SK-N-SH treated with all-trans-retinoic acid at 6 μM for 48 hours (cell line): ENCODE data around the gene HOXB4.

ENCODE experiments used
- CSDC2 ChIP-seq: fragments of 250-450 bp; sonication (Bioruptor Pico); IDR thresholded peaks from 2 replicates; pipeline ENCODE4 v1.5.0; 2020; ENCODE audit warnings: mild to moderate bottlenecking, moderate library complexity
- ESRRG ChIP-seq: fragments of 250-450 bp; sonication (Bioruptor Pico); IDR thresholded peaks from 2 replicates; pipeline ENCODE4 v1.6.1; 2021; ENCODE audit warnings: mild to moderate bottlenecking
- ISL1 ChIP-seq: fragments of 250-450 bp; sonication (Bioruptor Pico); IDR thresholded peaks from 2 replicates; pipeline ENCODE4 v2.1.2; 2022; ENCODE audit warnings: mild to moderate bottlenecking, moderate library complexity
- RARB ChIP-seq: fragments of 250-450 bp; sonication (Bioruptor Pico); IDR thresholded peaks from 2 replicates; pipeline ENCODE4 v1.8.0; 2021; ENCODE audit warnings: mild to moderate bottlenecking, moderate library complexity
- SNAI2 ChIP-seq: fragments of 250-450 bp; sonication (Bioruptor Pico); IDR thresholded peaks from 2 replicates; pipeline ENCODE4 v1.5.0; 2020; ENCODE audit warnings: mild to moderate bottlenecking, moderate library complexity
- TOX ChIP-seq: fragments of 250-450 bp; sonication (Bioruptor Pico); IDR thresholded peaks from 2 replicates; pipeline ENCODE4 v1.8.0; 2021; ENCODE audit warnings: mild to moderate bottlenecking, moderate library complexity, borderline replicate concordance
- TSHZ2 ChIP-seq: fragments of 250-450 bp; sonication (Bioruptor Pico); IDR thresholded peaks from 2 replicates; pipeline ENCODE4 v1.5.0; 2020; ENCODE audit warnings: mild to moderate bottlenecking, moderate library complexity
- ZNF565 ChIP-seq: fragments of 450-650 bp; formaldehyde crosslinking; conservative IDR thresholded peaks from 2 replicates; pipeline ENCODE4 v1.5.0; 2020; ENCODE audit warnings: low read depth, mild to moderate bottlenecking, moderate library complexity
- ZNF8 ChIP-seq: fragments of 450-650 bp; formaldehyde crosslinking; IDR thresholded peaks from 2 replicates; pipeline ENCODE4 v1.5.0; 2020; ENCODE audit warnings: mild to moderate bottlenecking, moderate library complexity
- TF ChIP-seq, protein P1 (sequence below): fragments of 250-450 bp; sonication (Bioruptor Pico); IDR thresholded peaks from 2 replicates; pipeline ENCODE4 v1.8.0; 2020; ENCODE audit warnings: mild to moderate bottlenecking, moderate library complexity, borderline replicate concordance
- TF ChIP-seq, protein P2 (sequence below): fragments of 250-450 bp; sonication (Bioruptor Pico); IDR thresholded peaks from 2 replicates; pipeline ENCODE4 v1.5.1; 2020; ENCODE audit warnings: low read depth, mild to moderate bottlenecking, moderate library complexity

GRCh38 chr17:48601539-48602425, 23.6 kb upstream of the HOXB4 start:
- TF ChIP-seq, protein P1, sequence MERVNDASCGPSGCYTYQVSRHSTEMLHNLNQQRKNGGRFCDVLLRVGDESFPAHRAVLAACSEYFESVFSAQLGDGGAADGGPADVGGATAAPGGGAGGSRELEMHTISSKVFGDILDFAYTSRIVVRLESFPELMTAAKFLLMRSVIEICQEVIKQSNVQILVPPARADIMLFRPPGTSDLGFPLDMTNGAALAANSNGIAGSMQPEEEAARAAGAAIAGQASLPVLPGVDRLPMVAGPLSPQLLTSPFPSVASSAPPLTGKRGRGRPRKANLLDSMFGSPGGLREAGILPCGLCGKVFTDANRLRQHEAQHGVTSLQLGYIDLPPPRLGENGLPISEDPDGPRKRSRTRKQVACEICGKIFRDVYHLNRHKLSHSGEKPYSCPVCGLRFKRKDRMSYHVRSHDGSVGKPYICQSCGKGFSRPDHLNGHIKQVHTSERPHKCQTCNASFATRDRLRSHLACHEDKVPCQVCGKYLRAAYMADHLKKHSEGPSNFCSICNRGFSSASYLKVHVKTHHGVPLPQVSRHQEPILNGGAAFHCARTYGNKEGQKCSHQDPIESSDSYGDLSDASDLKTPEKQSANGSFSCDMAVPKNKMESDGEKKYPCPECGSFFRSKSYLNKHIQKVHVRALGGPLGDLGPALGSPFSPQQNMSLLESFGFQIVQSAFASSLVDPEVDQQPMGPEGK (CRISPR knock-in tag): no peak
- no peak for TF ChIP-seq ESRRG (CRISPR knock-in tag)
- no peak for TF ChIP-seq TOX
- TF ChIP-seq, protein P2, sequence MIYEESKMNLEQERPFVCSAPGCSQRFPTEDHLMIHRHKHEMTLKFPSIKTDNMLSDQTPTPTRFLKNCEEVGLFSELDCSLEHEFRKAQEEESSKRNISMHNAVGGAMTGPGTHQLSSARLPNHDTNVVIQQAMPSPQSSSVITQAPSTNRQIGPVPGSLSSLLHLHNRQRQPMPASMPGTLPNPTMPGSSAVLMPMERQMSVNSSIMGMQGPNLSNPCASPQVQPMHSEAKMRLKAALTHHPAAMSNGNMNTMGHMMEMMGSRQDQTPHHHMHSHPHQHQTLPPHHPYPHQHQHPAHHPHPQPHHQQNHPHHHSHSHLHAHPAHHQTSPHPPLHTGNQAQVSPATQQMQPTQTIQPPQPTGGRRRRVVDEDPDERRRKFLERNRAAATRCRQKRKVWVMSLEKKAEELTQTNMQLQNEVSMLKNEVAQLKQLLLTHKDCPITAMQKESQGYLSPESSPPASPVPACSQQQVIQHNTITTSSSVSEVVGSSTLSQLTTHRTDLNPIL (CRISPR knock-in tag): no peak
- no peak for TF ChIP-seq ZNF8 (CRISPR knock-in tag)
- TF ChIP-seq TSHZ2: no peak
- no peak for TF ChIP-seq SNAI2 (CRISPR knock-in tag)
- no peak for TF ChIP-seq RARB (CRISPR knock-in tag)
- TF ChIP-seq CSDC2 (CRISPR knock-in tag): no peak
- no peak for TF ChIP-seq ISL1
- no peak for TF ChIP-seq ZNF565 (CRISPR knock-in tag)
